H9 (cell line): ENCODE results near the gene SH3TC1. TPM values are rescaled to one million over a fixed set of nuclear protein-coding genes. Genes with fewer than 3 reads are reported as not detected.

Experiments
- DNase-seq: peaks from one replicate; pipeline ENCODE4 v3.0.0-alpha.2; 2017
- H2AFZ ChIP-seq: one replicate; pipeline ENCODE4 v1.6.1; 2013; ENCODE audit warnings: mild to moderate bottlenecking, low read length, control low read depth, moderate library complexity
- H2AK5ac ChIP-seq: 2 replicates; pipeline ENCODE4 v1.6.1; 2013; ENCODE audit warnings: low read length, control low read depth, mixed read lengths; ENCODE audit not compliant: insufficient read length
- H2BK120ac ChIP-seq: one replicate; pipeline ENCODE4 v1.6.1; 2013; ENCODE audit warnings: low read depth, mild to moderate bottlenecking, low read length, control low read depth, inconsistent platforms; ENCODE audit not compliant: poor library complexity, severe bottlenecking
- H2BK12ac ChIP-seq: 2 replicates; pipeline ENCODE4 v1.6.1; 2013; ENCODE audit warnings: low read length, control low read depth, mixed read lengths, low read depth; ENCODE audit not compliant: insufficient read length
- H2BK15ac ChIP-seq: 2 replicates; pipeline ENCODE4 v1.6.1; 2013; ENCODE audit warnings: low read depth, low read length, control low read depth
- H2BK20ac ChIP-seq: one replicate; pipeline ENCODE4 v1.6.1; 2013; ENCODE audit warnings: low read depth, mild to moderate bottlenecking, low read length, control low read depth, inconsistent platforms; ENCODE audit not compliant: poor library complexity, severe bottlenecking
- H2BK5ac ChIP-seq: 2 replicates; pipeline ENCODE4 v1.6.1; 2013; ENCODE audit warnings: low read length, control low read depth, mixed read lengths; ENCODE audit not compliant: insufficient read length
- H3K14ac ChIP-seq: 2 replicates; pipeline ENCODE4 v1.6.1; 2013; ENCODE audit warnings: low read length, control low read depth; ENCODE audit not compliant: insufficient read depth
- H3K18ac ChIP-seq: 2 replicates; pipeline ENCODE4 v1.6.1; 2013; ENCODE audit warnings: low read depth, mild to moderate bottlenecking, mixed read lengths, low read length, control low read depth; ENCODE audit not compliant: insufficient read length
- H3K23ac ChIP-seq: 2 replicates; pipeline ENCODE4 v1.6.1; 2013; ENCODE audit warnings: low read length, control low read depth, mixed read lengths, low read depth; ENCODE audit not compliant: insufficient read length
- H3K23me2 ChIP-seq: 2 replicates; pipeline ENCODE4 v1.6.1; 2013; ENCODE audit warnings: low read depth, mild to moderate bottlenecking, mixed read lengths, low read length, control low read depth; ENCODE audit not compliant: insufficient read length, poor library complexity, severe bottlenecking
- H3K27ac ChIP-seq: 2 replicates; pipeline ENCODE4 v1.5.1; 2013; ENCODE audit warnings: low read length, control low read depth, mixed read lengths, low read depth; ENCODE audit not compliant: insufficient read length
- H3K27me3 ChIP-seq: 2 replicates; pipeline ENCODE4 v1.6.1; 2013; ENCODE audit warnings: low read length, control low read depth, inconsistent platforms; ENCODE audit not compliant: insufficient read depth
- H3K4ac ChIP-seq: 2 replicates; pipeline ENCODE4 v1.6.1; 2013; ENCODE audit warnings: low read depth, mild to moderate bottlenecking, control low read depth, inconsistent platforms, low read length, moderate library complexity
- H3K4me1 ChIP-seq: 2 replicates; pipeline ENCODE4 v1.6.1; 2013; ENCODE audit warnings: low read length, control low read depth, inconsistent platforms; ENCODE audit not compliant: insufficient read depth
- H3K4me2 ChIP-seq: 2 replicates; pipeline ENCODE4 v1.6.1; 2013; ENCODE audit warnings: low read length, control low read depth, mixed read lengths; ENCODE audit not compliant: insufficient read length, insufficient read depth
- H3K56ac ChIP-seq: 2 replicates; pipeline ENCODE4 v1.6.1; 2013; ENCODE audit warnings: low read depth, mild to moderate bottlenecking, mixed read lengths, low read length, control low read depth; ENCODE audit not compliant: insufficient read length
- H3K79me1 ChIP-seq: 2 replicates; pipeline ENCODE4 v1.6.1; 2013; ENCODE audit warnings: low read depth, mild to moderate bottlenecking, moderate library complexity, low read length, control low read depth, inconsistent platforms; ENCODE audit not compliant: insufficient read depth, poor library complexity, severe bottlenecking
- H3K79me2 ChIP-seq: 2 replicates; pipeline ENCODE4 v1.6.1; 2013; ENCODE audit warnings: low read length, control low read depth, inconsistent platforms; ENCODE audit not compliant: insufficient read depth
- H3K9ac ChIP-seq: 2 replicates; pipeline ENCODE4 v1.6.1; 2013; ENCODE audit warnings: low read length, control low read depth, mixed read lengths; ENCODE audit not compliant: insufficient read length; ENCODE audit errors: extremely low read depth
- H3K9me3 ChIP-seq: one replicate; pipeline ENCODE4 v1.6.1; 2013; ENCODE audit warnings: low read depth, low read length, inconsistent platforms; ENCODE audit not compliant: control insufficient read depth
- H3T11ph ChIP-seq: one replicate; pipeline ENCODE4 v1.6.1; 2013; ENCODE audit warnings: mild to moderate bottlenecking, low read length, control low read depth, inconsistent platforms
- H4K20me1 ChIP-seq: one replicate; pipeline ENCODE4 v1.6.1; 2013; ENCODE audit not compliant: control insufficient read depth, insufficient read length, insufficient read depth
- H4K5ac ChIP-seq: 2 replicates; pipeline ENCODE4 v1.6.1; 2013; ENCODE audit warnings: low read depth, mild to moderate bottlenecking, mixed read lengths, low read length, control low read depth; ENCODE audit not compliant: insufficient read length
- H4K8ac ChIP-seq: replicated peaks from 2 replicates; pipeline ENCODE4 v1.6.1; 2013; ENCODE audit warnings: low read length, control low read depth, mixed read lengths, low read depth; ENCODE audit not compliant: insufficient read length
- H4K91ac ChIP-seq: 2 replicates; pipeline ENCODE4 v1.6.1; 2013; ENCODE audit warnings: low read depth, mild to moderate bottlenecking, moderate library complexity, mixed read lengths, low read length, control low read depth; ENCODE audit not compliant: insufficient read length
- H3K27ac Mint-ChIP-seq, 3 experiments: 2 replicates in 2 of 3; 3 replicates in 1 of 3; pipeline ENCODE4 v1.8.0; 2020 to 2021; ENCODE audit warnings: mixed read lengths in 3 of 3, mild to moderate bottlenecking in 1 of 3, moderate library complexity in 1 of 3
- H3K27me3 Mint-ChIP-seq: 2 replicates; pipeline ENCODE4 v1.8.0; 2021; ENCODE audit warnings: low read depth, mild to moderate bottlenecking, moderate library complexity, mixed read lengths
- H3K36me3 Mint-ChIP-seq, 3 experiments: 2 replicates in 2 of 3; 3 replicates in 1 of 3; pipeline ENCODE4 v1.8.0; 2020 to 2021; ENCODE audit warnings: low read depth in 3 of 3, mixed read lengths in 3 of 3; ENCODE audit not compliant: insufficient read depth in 1 of 3
- H3K4me1 Mint-ChIP-seq, 2 experiments: 2 replicates each; pipeline ENCODE4 v1.8.0; 2020; ENCODE audit warnings: mixed read lengths in 2 of 2
- H3K4me3 Mint-ChIP-seq, 2 experiments: 2 replicates in 1 of 2; 3 replicates in 1 of 2; pipeline ENCODE4 v1.8.0; 2020 to 2021; ENCODE audit warnings: mild to moderate bottlenecking in 2 of 2, mixed read lengths in 2 of 2, moderate library complexity in 1 of 2
- H3K9me3 Mint-ChIP-seq, 2 experiments: 2 replicates in 1 of 2; 3 replicates in 1 of 2; pipeline ENCODE4 v1.8.0; 2020; ENCODE audit warnings: mild to moderate bottlenecking in 2 of 2, mixed read lengths in 2 of 2, moderate library complexity in 1 of 2
- WGBS: extraction: QIAGEN DNeasy Blood & Tissue Kit; methylation state at CpG from one replicate; pipeline ENCODE4 v1.1.7; 2013; ENCODE audit warnings: missing lambda C conversion rate, low lambda C conversion rate, mixed read lengths; ENCODE audit not compliant: insufficient read length; ENCODE audit errors: extremely low coverage; 5-methylcytosine and 5-hydroxymethylcytosine counted together
- total RNA-seq: library from RNA; stranded (reverse); gene quantifications from 2 replicates; pipeline ENCODE4 v1.2.1, GENCODE V29; 2021
- TF ChIP-seq, protein P1 (sequence below): fragments of 200-600 bp; sonication (generic); conservative IDR thresholded peaks from 3 replicates; pipeline ENCODE4 v1.8.0; 2021; ENCODE audit warnings: antibody characterized with exemption, mild to moderate bottlenecking

Gene SH3TC1
- total RNA-seq, 1 experiment from 2014 or later, result 0.74 TPM

DNA sequence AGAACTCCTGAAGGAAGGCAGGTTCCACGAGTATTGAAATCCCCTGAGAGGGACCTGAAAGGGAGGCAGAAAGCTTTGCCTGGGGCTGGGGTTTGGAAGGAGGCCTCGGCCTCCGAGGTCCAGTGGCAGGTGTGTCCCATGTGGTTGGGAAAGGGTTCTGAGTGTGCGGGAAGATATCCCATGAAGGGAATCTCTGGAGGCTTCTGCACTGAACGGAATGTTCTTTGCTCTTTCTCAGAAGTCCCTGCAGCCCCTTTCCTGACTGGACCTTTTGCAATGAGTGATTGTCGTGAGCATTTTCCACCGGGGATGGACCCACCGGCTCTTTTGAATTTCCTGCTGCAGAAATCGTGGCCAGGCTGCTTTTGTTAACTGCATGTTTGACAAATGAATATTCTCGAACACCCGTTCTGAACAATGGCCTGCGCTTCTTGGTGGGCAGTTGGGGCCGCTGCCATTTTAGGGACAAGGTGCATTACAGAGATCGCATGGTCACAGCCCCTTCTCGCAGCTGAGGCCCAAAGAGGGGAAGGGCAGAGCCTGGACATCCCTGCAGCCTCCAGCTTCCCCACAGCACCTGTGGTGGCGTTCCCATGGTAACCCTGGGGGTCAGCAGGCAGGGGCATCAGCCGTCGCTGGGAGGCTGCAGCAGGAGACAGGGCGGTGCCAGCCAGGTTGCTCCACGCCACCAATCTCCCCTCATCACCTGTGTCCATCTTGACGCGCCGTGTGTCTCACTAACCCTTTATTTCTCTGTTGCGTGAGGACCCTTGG, 52.2 kb downstream of the SH3TC1 start:
- no peaks in the 10 kb centered on the region for H3K9me3 ChIP-seq
- H2BK5ac ChIP-seq, result no peak overlapping the region
- Mint-ChIP-seq H3K27me3 (no peaks in the 10 kb centered on the region), H3K9me3 (peaks cover 0 to 8% of the 10 kb centered on the region in 2 experiments; a peak in 2 of 5 replicates), H3K4me1 (0 out of 4 replicates have a peak, but pooled peaks cover 0 to 3% of the 10 kb centered on the region in 2 experiments), H3K36me3 (no peaks in the 10 kb centered on the region; a peak in 1 of 7 replicates), H3K27ac (no peak overlapping the region), H3K4me3 (no peak overlapping the region)
- no peak overlapping the region for H3K56ac ChIP-seq
- no peak overlapping the region for H4K5ac ChIP-seq
- H3K23me2 ChIP-seq, result no peaks in the 10 kb centered on the region
- H3K9ac ChIP-seq, result no peak overlapping the region
- H2BK15ac ChIP-seq, result no peak overlapping the region
- H2AK5ac ChIP-seq, result no peak overlapping the region
- H3K79me1 ChIP-seq, result no peaks in the 10 kb centered on the region
- no peak overlapping the region for H2AFZ ChIP-seq
- DNase-seq, result no peak
- no peak overlapping the region for H4K8ac ChIP-seq
- H3K27ac ChIP-seq, result no peak overlapping the region
- no CpG with 5 or more reads among the region's 24 CpGs for WGBS
- TF ChIP-seq, protein P1, sequence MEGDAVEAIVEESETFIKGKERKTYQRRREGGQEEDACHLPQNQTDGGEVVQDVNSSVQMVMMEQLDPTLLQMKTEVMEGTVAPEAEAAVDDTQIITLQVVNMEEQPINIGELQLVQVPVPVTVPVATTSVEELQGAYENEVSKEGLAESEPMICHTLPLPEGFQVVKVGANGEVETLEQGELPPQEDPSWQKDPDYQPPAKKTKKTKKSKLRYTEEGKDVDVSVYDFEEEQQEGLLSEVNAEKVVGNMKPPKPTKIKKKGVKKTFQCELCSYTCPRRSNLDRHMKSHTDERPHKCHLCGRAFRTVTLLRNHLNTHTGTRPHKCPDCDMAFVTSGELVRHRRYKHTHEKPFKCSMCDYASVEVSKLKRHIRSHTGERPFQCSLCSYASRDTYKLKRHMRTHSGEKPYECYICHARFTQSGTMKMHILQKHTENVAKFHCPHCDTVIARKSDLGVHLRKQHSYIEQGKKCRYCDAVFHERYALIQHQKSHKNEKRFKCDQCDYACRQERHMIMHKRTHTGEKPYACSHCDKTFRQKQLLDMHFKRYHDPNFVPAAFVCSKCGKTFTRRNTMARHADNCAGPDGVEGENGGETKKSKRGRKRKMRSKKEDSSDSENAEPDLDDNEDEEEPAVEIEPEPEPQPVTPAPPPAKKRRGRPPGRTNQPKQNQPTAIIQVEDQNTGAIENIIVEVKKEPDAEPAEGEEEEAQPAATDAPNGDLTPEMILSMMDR, result no peak
- peak overlapping the region; percentile 42; the same call in 1 of the 2 replicates for H3K14ac ChIP-seq
- no peaks in the 10 kb centered on the region for H3K27me3 ChIP-seq
- H3K79me2 ChIP-seq, result no peaks in the 10 kb centered on the region
- no peak overlapping the region for H3K23ac ChIP-seq
- H3T11ph ChIP-seq, result no peak overlapping the region
- H3K18ac ChIP-seq, result no peak overlapping the region
- no peaks in the 10 kb centered on the region for H4K20me1 ChIP-seq
- no peak overlapping the region for H4K91ac ChIP-seq
- H2BK120ac ChIP-seq, result no peak overlapping the region
- no peak overlapping the region for H3K4ac ChIP-seq
- no peak overlapping the region for H2BK20ac ChIP-seq
- no peaks in the 10 kb centered on the region for H3K4me1 ChIP-seq
- H3K4me2 ChIP-seq, result no peak overlapping the region
- no peak overlapping the region for H2BK12ac ChIP-seq
